GM19328 (cell line): ENCODE data around the gene LARGE1.

ENCODE experiments used
- ATAC-seq: cut with Tn5 transposase; IDR thresholded peaks from one replicate; pipeline ENCODE4 v1.9.1; 2021; ENCODE audit warnings: mild to moderate bottlenecking, moderate library complexity; ENCODE audit not compliant: unreplicated experiment

LARGE1 gene

GRCh38 chr22:33920197-33920540 lies at the start of gene LARGE1:
Gene LARGE1, minus strand, starts transcription at chr22:33920476.
- no peak for ATAC-seq

GRCh38 chr22:33969045-33969444 lies 48.8 kb upstream of the LARGE1 start:
- ATAC-seq = no peak

- no peak for ATAC-seq
These were observed 43.8 kb upstream of the LARGE1 start for GRCh38 chr22:33964121-33964520.

GRCh38 chr22:33962409-33962808 lies 42.1 kb upstream of the LARGE1 start:
- no peak for ATAC-seq

- no peak for ATAC-seq
These were observed 38.5 kb upstream of the LARGE1 start for GRCh38 chr22:33958741-33959140.

- ATAC-seq = no peak
These were observed 36.8 kb upstream of the LARGE1 start for GRCh38 chr22:33957086-33957485.

GRCh38 chr22:33952776-33953175 lies 32.5 kb upstream of the LARGE1 start:
- ATAC-seq = no peak

GRCh38 chr22:33940741-33941140 lies 20.5 kb upstream of the LARGE1 start:
- no peak for ATAC-seq

- ATAC-seq = no peak
These were observed 12.7 kb upstream of the LARGE1 start for GRCh38 chr22:33932997-33933396.

- no peak for ATAC-seq
These were observed 11.1 kb upstream of the LARGE1 start for GRCh38 chr22:33931406-33931805.

- no peak for ATAC-seq
These were observed 7.5 kb upstream of the LARGE1 start for GRCh38 chr22:33927752-33928151.

- no peak for ATAC-seq
These were observed 4.9 kb upstream of the LARGE1 start for GRCh38 chr22:33925194-33925593.

- ATAC-seq = no peak
These were observed 3.5 kb upstream of the LARGE1 start for GRCh38 chr22:33923660-33924246.

- no peak for ATAC-seq
These were observed 2.8 kb upstream of the LARGE1 start for GRCh38 chr22:33923033-33923432.

GRCh38 chr22:33922349-33922681 lies 2.0 kb upstream of the LARGE1 start:
- no peak for ATAC-seq

- no peak for ATAC-seq
These were observed 1.5 kb upstream of the LARGE1 start for GRCh38 chr22:33921525-33922348.

GRCh38 chr22:33920927-33921524 lies 750 bp upstream of the LARGE1 start:
- ATAC-seq = peak; percentile 71

GRCh38 chr22:33919391-33920196 lies 682 bp downstream of the LARGE1 start:
- ATAC-seq = peak; percentile 2

GRCh38 chr22:33918676-33919365 lies 1.5 kb downstream of the LARGE1 start:
- no peak for ATAC-seq

GRCh38 chr22:33917744-33918406 lies 2.4 kb downstream of the LARGE1 start:
- ATAC-seq = no peak
